Measurements from ENCODE around the gene MCRIP2. TPM values are rescaled to one million over a fixed set of nuclear protein-coding genes. Genes with fewer than 3 reads are reported as not detected.

The MCRIP2 gene
- total RNA-seq, result 10 to 100 TPM; 21.4 to 33.6 (median 28.8) TPM
- polyA plus RNA-seq, result 10 to 100 TPM; 26.8 to 35.8 TPM
- 10.4 reads per million, percentile 36 among the genes with 10 or more reads in this experiment for total RNA-seq

GRCh38 chr16:641326-642188 lies at the start of gene MCRIP2:
Gene MCRIP2 (plus strand): TSS chr16:641828. CDS start chr16:641992, 164 bp downstream.
- Mint-ChIP-seq H3K27me3 (peaks cover 0 to 3% (median 0%) of the 10 kb centered on the region in 5 donors), H3K9me3 (peaks cover 0 to 4% (median 0%) of the 10 kb centered on the region in 11 donors), H3K4me3 (peak within 1 kb of the TSS; percentile 61 to 83 (median 70)), H3K4me1 (peaks cover 6 to 31% (median 15%) of the 10 kb centered on the region in 7 donors), H3K27ac (peak within 1 kb of the TSS in 4 of 9 donors; percentile 12 to 70 (median 42)), H3K36me3 (no peaks in the 10 kb centered on the region)
- H3K9me3 ChIP-seq (ENCODE audit: control insufficient read depth in 2 of 3, low read length in 3 of 3), result no peaks in the 10 kb centered on the region
- ATAC-seq (peak; percentile 22), DNase-seq (peak in 8 of 9 donors; percentile 40 to 90 (median 43))
- intact Hi-C loops (cut with micrococcal nuclease), result no loop called here
- ChIA-PET POLR2A (interaction anchor here (1.1 to 1.5 kb wide), 2 partner anchors 40 to 54 kb away, joined by 3 to 5 read pairs; no protein-coding TSS in a partner anchor), CTCF (no interaction called here)
- peak within 1 kb of the TSS; percentile 59 for H3K4me3 ChIP-seq (ENCODE audit: low read length)
- peak within 1 kb of the TSS; percentile 66 for H3K27ac ChIP-seq (ENCODE audit: low read depth, low read length)
- H3K4me1 ChIP-seq (ENCODE audit: control insufficient read depth in 2 of 2, insufficient read depth in 2 of 2, low read length in 2 of 2), result peaks cover 0 to 15% of the 10 kb centered on the region in 2 donors
- H3K36me3 ChIP-seq (ENCODE audit: control insufficient read depth in 2 of 3, insufficient read depth in 3 of 3, low read length in 3 of 3), result peaks cover 0 to 3% (median 0%) of the 10 kb centered on the region in 3 experiments
- no peaks in the 10 kb centered on the region for H3K27me3 ChIP-seq (ENCODE audit: control insufficient read depth in 2 of 2, insufficient read depth in 2 of 2, low read length in 2 of 2)

GRCh38 chr16:591892-592517 lies 49.6 kb upstream of the MCRIP2 start:
- CTCF ChIA-PET, result no interaction called here
- no peak overlapping the region for H3K4me3 ChIP-seq (ENCODE audit: low read length)
- Mint-ChIP-seq H3K27me3 (no peaks in the 10 kb centered on the region), H3K9me3 (peaks cover 0 to 1% (median 0%) of the 10 kb centered on the region in 11 donors), H3K36me3 (peaks cover 0 to 10% (median 0%) of the 10 kb centered on the region in 5 donors), H3K4me3 (peak overlapping the region; percentile 69 to 98 (median 87)), H3K27ac (peak overlapping the region in 3 of 9 donors; percentile 47 to 57 (median 48)), H3K4me1 (peaks cover 25 to 52% (median 45%) of the 10 kb centered on the region in 7 donors)
- H3K4me1 ChIP-seq (ENCODE audit: control insufficient read depth in 2 of 2, insufficient read depth in 2 of 2, low read length in 2 of 2), result peaks cover 15 to 17% of the 10 kb centered on the region in 2 donors
- intact Hi-C loops (cut with micrococcal nuclease), result no loop called here
- ATAC-seq (no peak), DNase-seq (no peak)
- no peaks in the 10 kb centered on the region for H3K27me3 ChIP-seq (ENCODE audit: control insufficient read depth in 2 of 2, insufficient read depth in 2 of 2, low read length in 2 of 2)
- no peak overlapping the region for H3K27ac ChIP-seq (ENCODE audit: low read depth, low read length)
- H3K9me3 ChIP-seq (ENCODE audit: control insufficient read depth in 2 of 3, low read length in 3 of 3), result no peaks in the 10 kb centered on the region
- peaks cover 0 to 22% (median 0%) of the 10 kb centered on the region in 3 experiments for H3K36me3 ChIP-seq (ENCODE audit: control insufficient read depth in 2 of 3, insufficient read depth in 3 of 3, low read length in 3 of 3)
- POLR2A ChIA-PET, result interaction anchor here (0.8 kb wide), 1 partner anchor 60 kb away, joined by 3 read pairs; no protein-coding TSS in a partner anchor

- POLR2A ChIA-PET, result interaction anchor here (0.5 to 0.8 kb wide), 2 partner anchors 20 to 59 kb away, joined by 3 read pairs; no protein-coding TSS in a partner anchor
- Mint-ChIP-seq H3K36me3 (peaks cover 0 to 11% (median 0%) of the 10 kb centered on the region in 5 donors), H3K4me3 (no peak overlapping the region), H3K4me1 (peaks cover 23 to 49% (median 41%) of the 10 kb centered on the region in 7 donors), H3K27me3 (no peaks in the 10 kb centered on the region), H3K9me3 (peaks cover 0 to 1% (median 0%) of the 10 kb centered on the region in 11 donors), H3K27ac (peak overlapping the region in 3 of 9 donors; percentile 5 to 57 (median 48))
- CTCF ChIA-PET, result no interaction called here
- no peaks in the 10 kb centered on the region for H3K27me3 ChIP-seq (ENCODE audit: control insufficient read depth in 2 of 2, insufficient read depth in 2 of 2, low read length in 2 of 2)
- H3K9me3 ChIP-seq (ENCODE audit: control insufficient read depth in 2 of 3, low read length in 3 of 3), result no peaks in the 10 kb centered on the region
- ATAC-seq (no peak), DNase-seq (no peak)
- peaks cover 14 to 17% of the 10 kb centered on the region in 2 donors for H3K4me1 ChIP-seq (ENCODE audit: control insufficient read depth in 2 of 2, insufficient read depth in 2 of 2, low read length in 2 of 2)
- intact Hi-C loops (cut with micrococcal nuclease), result no loop called here
- no peak overlapping the region for H3K27ac ChIP-seq (ENCODE audit: low read depth, low read length)
- H3K4me3 ChIP-seq (ENCODE audit: low read length), result no peak overlapping the region
- H3K36me3 ChIP-seq (ENCODE audit: control insufficient read depth in 2 of 3, insufficient read depth in 3 of 3, low read length in 3 of 3), result peaks cover 0 to 22% (median 0%) of the 10 kb centered on the region in 3 experiments
These were observed 48.9 kb upstream of the MCRIP2 start for GRCh38 chr16:592518-593306.

- H3K9me3 ChIP-seq (ENCODE audit: control insufficient read depth in 2 of 3, low read length in 3 of 3), result no peaks in the 10 kb centered on the region
- intact Hi-C loops (cut with micrococcal nuclease), result no loop called here
- Mint-ChIP-seq H3K27ac (no peak overlapping the region), H3K27me3 (no peaks in the 10 kb centered on the region), H3K4me1 (peaks cover 17 to 44% (median 36%) of the 10 kb centered on the region in 7 donors), H3K4me3 (peak overlapping the region in 2 of 10 donors; percentile 14 to 56), H3K9me3 (peaks cover 0 to 1% (median 0%) of the 10 kb centered on the region in 11 donors), H3K36me3 (peaks cover 0 to 11% (median 0%) of the 10 kb centered on the region in 5 donors)
- no peak overlapping the region for H3K4me3 ChIP-seq (ENCODE audit: low read length)
- DNase-seq, result no peak
- peaks cover 0 to 22% (median 0%) of the 10 kb centered on the region in 3 experiments for H3K36me3 ChIP-seq (ENCODE audit: control insufficient read depth in 2 of 3, insufficient read depth in 3 of 3, low read length in 3 of 3)
- CTCF ChIA-PET, result no interaction called here
- H3K4me1 ChIP-seq (ENCODE audit: control insufficient read depth in 2 of 2, insufficient read depth in 2 of 2, low read length in 2 of 2), result peaks cover 8 to 10% of the 10 kb centered on the region in 2 donors
- no peaks in the 10 kb centered on the region for H3K27me3 ChIP-seq (ENCODE audit: control insufficient read depth in 2 of 2, insufficient read depth in 2 of 2, low read length in 2 of 2)
- POLR2A ChIA-PET, result interaction anchor here (0.5 kb wide), 1 partner anchor 21 kb away, joined by 3 read pairs; no protein-coding TSS in a partner anchor
- H3K27ac ChIP-seq (ENCODE audit: low read depth, low read length), result no peak overlapping the region
- no peak for ATAC-seq
These were observed 48.2 kb upstream of the MCRIP2 start for GRCh38 chr16:593406-593805.

GRCh38 chr16:593807-594206 lies 47.8 kb upstream of the MCRIP2 start:
- H3K4me3 Mint-ChIP-seq, result peak overlapping the region in 1 of 10 donors; percentile 76
- ATAC-seq (no peak), DNase-seq (no peak)
- ChIA-PET CTCF (no interaction called here), POLR2A (interaction anchor here (0.8 kb wide), 1 partner anchor 10 kb away, joined by 3 read pairs; no protein-coding TSS in a partner anchor)
- intact Hi-C loops (cut with micrococcal nuclease), result no loop called here
- no peak overlapping the region for H3K27ac Mint-ChIP-seq
- H3K4me1 Mint-ChIP-seq, result peaks cover 14 to 43% (median 34%) of the 10 kb centered on the region in 7 donors
- H3K27me3 Mint-ChIP-seq, result no peaks in the 10 kb centered on the region
- Histone ChIP-seq H3K27ac (ENCODE audit: low read depth, low read length) (no peak overlapping the region), H3K4me3 (ENCODE audit: low read length) (no peak overlapping the region), H3K4me1 (ENCODE audit: control insufficient read depth in 2 of 2, insufficient read depth in 2 of 2, low read length in 2 of 2) (peaks cover 8 to 9% of the 10 kb centered on the region in 2 donors), H3K36me3 (ENCODE audit: control insufficient read depth in 2 of 3, insufficient read depth in 3 of 3, low read length in 3 of 3) (peaks cover 0 to 22% (median 0%) of the 10 kb centered on the region in 3 experiments), H3K27me3 (ENCODE audit: control insufficient read depth in 2 of 2, insufficient read depth in 2 of 2, low read length in 2 of 2) (no peaks in the 10 kb centered on the region), H3K9me3 (ENCODE audit: control insufficient read depth in 2 of 3, low read length in 3 of 3) (no peaks in the 10 kb centered on the region)
- H3K9me3 Mint-ChIP-seq, result no peaks in the 10 kb centered on the region
- H3K36me3 Mint-ChIP-seq, result peaks cover 0 to 13% (median 0%) of the 10 kb centered on the region in 5 donors

Data from naive thymus-derived CD4-positive, alpha-beta T cell (primary cell).